Endothelial cell of umbilical vein (primary cell): ENCODE results near the gene MEOX2. TPM values are rescaled to one million over a fixed set of nuclear protein-coding genes. Genes with fewer than 3 reads are reported as not detected.

Experiments used
- BruUV-seq: library from RNA; stranded (reverse); fragments of 400-500 nt; replicated peaks from 2 replicates; lab custom pipeline; 2021; lab: Mats Ljungman, UMichigan
- CTCF ChIA-PET: fragments of 300-600, 350-600 bp; sonication (Branson Sonifier 250); formaldehyde crosslinking; loops from one replicate; lab custom pipeline; 2021; ENCODE audit warnings: antibody characterized with exemption, inconsistent platforms; lab: Charles Lee
- POLR2A ChIA-PET: fragments of 300-600, 350-600 bp; sonication (Branson Sonifier 250); formaldehyde crosslinking; loops from one replicate; lab custom pipeline; 2021; ENCODE audit warnings: antibody characterized with exemption, inconsistent platforms; lab: Charles Lee
- DNase-seq: peaks from one replicate; pipeline ENCODE4 v3.0.0-alpha.2; 2011; ENCODE audit warnings: low read depth, low spot score
- FAIRE-seq: peaks from 2 replicates; lab custom pipeline; 2011; peaks lifted over from hg19 to GRCh38; lab: Jason Lieb, UNC
- H2AFZ ChIP-seq: 2 replicates; pipeline ENCODE4 v1.6.0; 2012; ENCODE audit warnings: low read depth, low read length, control low read depth, inconsistent platforms
- H3K27ac ChIP-seq: 2 replicates; pipeline ENCODE4 v1.5.1; 2011; ENCODE audit warnings: low read depth, mild to moderate bottlenecking, control low read depth, low read length, moderate library complexity; ENCODE audit not compliant: insufficient read depth
- H3K27me3 ChIP-seq, 2 experiments: 2 replicates each; pipeline versions ENCODE4 v1.6.0 to v1.6.1; 2011; ENCODE audit warnings: low read length in 2 of 2, mixed read lengths in 1 of 2; ENCODE audit not compliant: control insufficient read depth in 2 of 2, insufficient read depth in 2 of 2
- H3K36me3 ChIP-seq, 2 experiments: 2 replicates in 1 of 2; 3 replicates in 1 of 2; pipeline ENCODE4 v1.5.1; 2011; ENCODE audit warnings: low read length in 2 of 2, mild to moderate bottlenecking in 1 of 2, moderate library complexity in 1 of 2; ENCODE audit not compliant: control insufficient read depth in 2 of 2, insufficient read depth in 2 of 2; ENCODE audit errors: extremely low read depth in 1 of 2
- H3K4me1 ChIP-seq: 3 replicates; pipeline ENCODE4 v1.5.1; 2011; ENCODE audit warnings: mild to moderate bottlenecking, low read length; ENCODE audit not compliant: control insufficient read depth, insufficient read depth; ENCODE audit errors: extremely low read depth
- H3K4me2 ChIP-seq: 2 replicates; pipeline ENCODE4 v1.6.1; 2011; ENCODE audit warnings: low read length, control low read depth, mixed read lengths; ENCODE audit not compliant: insufficient read depth
- H3K4me3 ChIP-seq, 3 experiments: fragments of 200-600 bp in 1 of 3; sonication (generic), shearing (Covaris generic) in 1 of 3; replicated peaks in 1 of 3; 2 replicates each; pipeline ENCODE4 v1.5.1; 2011 to 2016; ENCODE audit warnings: control low read depth in 3 of 3, low read length in 3 of 3, mild to moderate bottlenecking in 2 of 3, inconsistent platforms in 1 of 3, low read depth in 1 of 3, moderate library complexity in 1 of 3; ENCODE audit not compliant: insufficient read depth in 1 of 3
- H3K79me2 ChIP-seq: 2 replicates; pipeline ENCODE4 v1.6.0; 2012; ENCODE audit warnings: low read length, inconsistent platforms; ENCODE audit not compliant: control insufficient read depth, insufficient read depth
- H3K9ac ChIP-seq: replicated peaks from 2 replicates; pipeline ENCODE3; 2011; ENCODE audit warnings: low read length, control low read depth; ENCODE audit not compliant: insufficient read depth; ENCODE audit errors: extremely low read depth
- H3K9me1 ChIP-seq: replicated peaks from 3 replicates; pipeline ENCODE4 v1.6.0; 2011; ENCODE audit warnings: mild to moderate bottlenecking, low read length; ENCODE audit not compliant: control insufficient read depth, insufficient read depth; ENCODE audit errors: extremely low read depth
- H3K9me3 ChIP-seq: replicated peaks from 2 replicates; pipeline ENCODE4 v1.5.1; 2012; ENCODE audit warnings: low read length, inconsistent platforms; ENCODE audit not compliant: control insufficient read depth, insufficient read depth
- H4K20me1 ChIP-seq: replicated peaks from 2 replicates; pipeline ENCODE3; 2011; ENCODE audit warnings: mild to moderate bottlenecking, low read length; ENCODE audit not compliant: control insufficient read depth, insufficient read depth; ENCODE audit errors: extremely low read depth
- CTCF ChIP-seq, 2 donors: IDR thresholded peaks; 1 replicate in 1 of 2; 2 replicates in 1 of 2; pipeline ENCODE4 v1.5.1; 2011; ENCODE audit warnings: low read length in 2 of 2, mild to moderate bottlenecking in 2 of 2, moderate library complexity in 2 of 2, control low read depth in 1 of 2, inconsistent platforms in 1 of 2, low read depth in 1 of 2; ENCODE audit not compliant: insufficient read depth in 1 of 2; ENCODE audit errors: extremely low read depth in 1 of 2
- EZH2 ChIP-seq: IDR thresholded peaks from 2 replicates; pipeline ENCODE4 v1.6.1; 2012; ENCODE audit warnings: borderline replicate concordance, low read depth, mild to moderate bottlenecking, moderate library complexity, low read length, inconsistent platforms; ENCODE audit not compliant: severe bottlenecking
- FOS ChIP-seq: IDR thresholded peaks from 2 replicates; pipeline ENCODE4 v1.6.1; 2011; ENCODE audit warnings: mild to moderate bottlenecking, low read length, moderate library complexity, borderline replicate concordance; ENCODE audit not compliant: insufficient read depth
- GATA2 ChIP-seq: IDR thresholded peaks from 2 replicates; pipeline ENCODE4 v1.7.0; 2011; ENCODE audit warnings: low read depth, mild to moderate bottlenecking, moderate library complexity, mixed read lengths, low read length; ENCODE audit not compliant: insufficient read length, insufficient read depth
- JUN ChIP-seq: IDR thresholded peaks from 2 replicates; pipeline ENCODE4 v1.6.1; 2011; ENCODE audit warnings: borderline replicate concordance, low read depth; ENCODE audit not compliant: insufficient read length, insufficient read depth
- MAX ChIP-seq: IDR thresholded peaks from 2 replicates; pipeline ENCODE4 v1.6.1; 2011; ENCODE audit not compliant: insufficient read depth, insufficient read length
- MYC ChIP-seq: IDR thresholded peaks from one replicate; pipeline ENCODE4 v1.6.1; 2011; ENCODE audit warnings: mild to moderate bottlenecking, low read depth, low read length
- POLR2A ChIP-seq: IDR thresholded peaks from 2 replicates; pipeline ENCODE4 v1.6.1; 2012; ENCODE audit warnings: low read depth, mild to moderate bottlenecking, control low read depth, low read length
- POLR2AphosphoS5 ChIP-seq: IDR thresholded peaks from 2 replicates; pipeline ENCODE4 v1.6.1; 2012; ENCODE audit warnings: low read depth, mild to moderate bottlenecking, control low read depth, low read length, moderate library complexity; ENCODE audit not compliant: insufficient read depth
- dilution Hi-C: fragments of 300-500 bp; cut with MboI; formaldehyde crosslinking; loops from one replicate; pipeline ENCODE4 v1.15.0; 2019; ENCODE audit warnings: low sequenced_read_pairs; ENCODE audit not compliant: extremely low pct_ligation_motif_present
- intact Hi-C: fragments of 100-400 bp; cut with micrococcal nuclease; formaldehyde crosslinking; loops from one replicate; pipeline ENCODE4 v1.10.0; 2022
- polyA plus RNA-seq, 4 experiments: library from polyadenylated mRNA; depleted of rRNA in 3 of 4; stranded (reverse) in 3 of 4; unstranded in 1 of 4; fragments of >200 nt; gene quantifications; 2 replicates each; pipeline versions ENCODE4 v1.2.1 to v1.2.3, GENCODE V29; 2011 to 2012; ENCODE audit warnings: missing spikeins in 1 of 4
- total RNA-seq: library from RNA; stranded (reverse); gene quantifications from 2 replicates; pipeline ENCODE4 v1.2.3, GENCODE V29; 2021

The MEOX2 gene
- total and polyA plus RNA-seq, 2 donors (not counting 3 experiments of a cell fraction or from before 2014, with no cell fraction given), result 11.6 to 45.1 TPM

GRCh38 chr7:15566476-15566875 is 120.0 kb downstream of the MEOX2 start:
- no peak overlapping the region for H3K4me2 ChIP-seq
- no peaks in the 10 kb centered on the region for H3K79me2 ChIP-seq
- no peak overlapping the region for H3K27ac ChIP-seq
- dilution Hi-C loops, result loop anchor here (25.0 kb wide), 1 partner anchor 146 kb away; no protein-coding TSS in a partner anchor
- no peak for TF ChIP-seq MYC
- TF ChIP-seq CTCF (IDR thresholded peaks at IDR 0.05; ENCODE audit: extremely low read depth in 1 of 2, insufficient read depth in 1 of 2, low read depth in 1 of 2, low read length in 2 of 2), result no peak
- no peak for TF ChIP-seq JUN
- TF ChIP-seq POLR2A, result no peak
- H3K36me3 ChIP-seq, result no peaks in the 10 kb centered on the region
- BruUV-seq, result no TSS peak
- no peak overlapping the region for H2AFZ ChIP-seq
- H3K9ac ChIP-seq, result no peak overlapping the region
- H3K9me3 ChIP-seq, result no peaks in the 10 kb centered on the region
- intact Hi-C loops, result no loop called here
- no peaks in the 10 kb centered on the region for H4K20me1 ChIP-seq
- no peak for DNase-seq
- no peaks in the 10 kb centered on the region for H3K27me3 ChIP-seq
- ChIA-PET CTCF (no interaction called here), POLR2A (no interaction called here)
- H3K4me3 ChIP-seq, result no peak overlapping the region
- no peaks in the 10 kb centered on the region for H3K9me1 ChIP-seq
- no peak for FAIRE-seq
- H3K4me1 ChIP-seq, result peaks cover 10% of the 10 kb centered on the region

- Histone ChIP-seq H3K27ac (no peak within 1 kb of the TSS), H3K36me3 (no peaks in the 10 kb centered on the region), H3K9me3 (no peaks in the 10 kb centered on the region), H3K4me3 (no peak within 1 kb of the TSS), H3K9me1 (no peaks in the 10 kb centered on the region), H3K4me1 (peaks cover 15% of the 10 kb centered on the region), H3K9ac (no peak within 1 kb of the TSS), H4K20me1 (no peaks in the 10 kb centered on the region), H3K4me2 (peak within 1 kb of the TSS; percentile 49), H2AFZ (peak within 1 kb of the TSS; percentile 88), H3K27me3 (no peaks in the 10 kb centered on the region), H3K79me2 (no peaks in the 10 kb centered on the region)
- ChIA-PET POLR2A (no interaction called here), CTCF (interaction anchor here (1.4 to 1.7 kb wide), 2 partner anchors 51 to 159 kb away, joined by 3 to 8 read pairs; no protein-coding TSS in a partner anchor)
- intact Hi-C loops (loop anchor here (5.0 kb wide), 1 partner anchor 160 kb away; no protein-coding TSS in a partner anchor), dilution Hi-C loops (loop anchor here (25.0 kb wide), 1 partner anchor 150 kb away; no protein-coding TSS in a partner anchor)
- BruUV-seq, result no TSS peak
- peak; percentile 26 for FAIRE-seq
- DNase-seq, result peak; percentile 37
- no peak for TF ChIP-seq GATA2
- no peak for TF ChIP-seq MYC
- TF ChIP-seq POLR2A, result no peak
- TF ChIP-seq FOS, result no peak
- no peak for TF ChIP-seq JUN
- no peak for TF ChIP-seq MAX
- no peak for TF ChIP-seq POLR2AphosphoS5
- no peak for TF ChIP-seq CTCF (IDR thresholded peaks at IDR 0.05; ENCODE audit: extremely low read depth in 1 of 2, insufficient read depth in 1 of 2, low read depth in 1 of 2, low read length in 2 of 2)
- no peak for TF ChIP-seq EZH2
Measured at GRCh38 chr7:15561835-15562234, 124.6 kb downstream of the MEOX2 start, which contains the start of gene AGMO. TSS of gene AGMO (minus strand) at chr7:15562015.
